Colonic mucosa (tissue), 4 donors: ENCODE results near the gene CGGBP1. TPM values are rescaled to one million over a fixed set of nuclear protein-coding genes. Genes with fewer than 3 reads are reported as not detected.

ENCODE experiments used
- DNase-seq: peaks from one replicate; pipeline ENCODE4 v3.0.0-alpha.2; 2020
- H3K27ac ChIP-seq: fragments of 200-600 bp; one replicate; pipeline ENCODE4 v1.8.0; 2021
- H3K27me3 ChIP-seq: fragments of 200-600 bp; one replicate; pipeline ENCODE4 v1.8.0; 2021
- H3K36me3 ChIP-seq: fragments of 200-600 bp; one replicate; pipeline ENCODE4 v1.8.0; 2021
- H3K4me1 ChIP-seq: fragments of 200-600 bp; one replicate; pipeline ENCODE4 v1.8.0; 2021; ENCODE audit warnings: mild to moderate bottlenecking
- H3K4me3 ChIP-seq: fragments of 200-600 bp; one replicate; pipeline ENCODE4 v1.8.0; 2021
- H3K9ac ChIP-seq, 2 donors: one replicate each; pipeline ENCODE4 v1.7.0; 2013; ENCODE audit warnings: control low read depth in 2 of 2, low read depth in 2 of 2, low read length in 2 of 2
- H3K9me3 ChIP-seq: fragments of 200-600 bp; one replicate; pipeline ENCODE4 v1.8.0; 2021
- CTCF ChIP-seq: fragments of 200-600 bp; IDR thresholded peaks from one replicate; pipeline ENCODE4 v1.8.0; 2022; ENCODE audit warnings: antibody characterized with exemption, mild to moderate bottlenecking
- intact Hi-C: fragments of 100-400 bp; cut with DNase I; formaldehyde crosslinking; loops from one replicate; pipeline ENCODE4 v1.14.1; 2022
- total RNA-seq, 2 donors: library from RNA; stranded (reverse); fragmentation: NEBNext Ultra II Directional in 1 of 2; extraction: Animal tissue kit (Norgen Biotek cat#: 25700) in 1 of 2; gene quantifications; one replicate each; pipeline ENCODE4 v1.2.1, GENCODE V29; 2021
- donor health status: healthy.
- donor health status: DM: no; HTN: no; CAD: no.
- donor health status: DM: no; HTN: no; CAD: no.

CGGBP1 gene
- total RNA-seq, 2 donors from 2014 or later, result 48.6 to 57.7 TPM

GRCh38 chr3:88075072-88075471 is 16.3 kb upstream of the CGGBP1 start:
- H3K27me3 ChIP-seq, result no peaks in the 10 kb centered on the region
- H3K9ac ChIP-seq, result no peak overlapping the region
- no peaks in the 10 kb centered on the region for H3K9me3 ChIP-seq
- DNase-seq, result no peak
- H3K36me3 ChIP-seq, result no peaks in the 10 kb centered on the region
- H3K4me1 ChIP-seq, result peaks cover 3% of the 10 kb centered on the region
- intact Hi-C loops, result no loop called here
- H3K27ac ChIP-seq, result no peak overlapping the region
- no peak for TF ChIP-seq CTCF
- no peak overlapping the region for H3K4me3 ChIP-seq

GRCh38 chr3:88061746-88062145 is 2.9 kb upstream of the CGGBP1 start:
- no peak overlapping the region for H3K27ac ChIP-seq
- no peak for DNase-seq
- H3K4me1 ChIP-seq, result peaks cover 4% of the 10 kb centered on the region
- intact Hi-C loops, result loop anchor here (5.0 kb wide), 1 partner anchor 86 kb away; the partner anchor contains the start of gene C3orf38
- H3K4me3 ChIP-seq, result no peak overlapping the region
- no peaks in the 10 kb centered on the region for H3K27me3 ChIP-seq
- no peaks in the 10 kb centered on the region for H3K9me3 ChIP-seq
- H3K36me3 ChIP-seq, result no peaks in the 10 kb centered on the region
- no peak for TF ChIP-seq CTCF
- H3K9ac ChIP-seq, result no peak overlapping the region

- Histone ChIP-seq H3K9ac (peak overlapping the region; percentile 76 to 81), H3K36me3 (no peaks in the 10 kb centered on the region), H3K27me3 (no peaks in the 10 kb centered on the region), H3K4me1 (peaks cover 4% of the 10 kb centered on the region), H3K9me3 (no peaks in the 10 kb centered on the region), H3K4me3 (peak overlapping the region; percentile 87), H3K27ac (peak overlapping the region; percentile 96)
- no peak for TF ChIP-seq CTCF
- intact Hi-C loops, result loop anchor here (5.0 kb wide), 1 partner anchor 88 kb away; the partner anchor contains the start of gene C3orf38
- peak; percentile 47 for DNase-seq
These were observed 770 bp upstream of the CGGBP1 start for GRCh38 chr3:88059380-88060170.

- TF ChIP-seq CTCF, result no peak
- intact Hi-C loops, result no loop called here
- Histone ChIP-seq H3K36me3 (no peaks in the 10 kb centered on the region), H3K4me1 (peaks cover 4% of the 10 kb centered on the region), H3K9me3 (no peaks in the 10 kb centered on the region), H3K9ac (peak overlapping the region; percentile 67 to 73), H3K4me3 (peak overlapping the region; percentile 87), H3K27ac (peak overlapping the region; percentile 96), H3K27me3 (no peaks in the 10 kb centered on the region)
- DNase-seq, result no peak
These were observed 562 bp downstream of the CGGBP1 start for GRCh38 chr3:88058306-88058580.

GRCh38 chr3:88057630-88058305 is 1.0 kb downstream of the CGGBP1 start:
- Histone ChIP-seq H3K27me3 (no peaks in the 10 kb centered on the region), H3K27ac (peak overlapping the region; percentile 96), H3K4me3 (peak overlapping the region; percentile 87), H3K36me3 (no peaks in the 10 kb centered on the region), H3K9ac (peak overlapping the region; percentile 67 to 73), H3K4me1 (peaks cover 4% of the 10 kb centered on the region), H3K9me3 (no peaks in the 10 kb centered on the region)
- intact Hi-C loops, result no loop called here
- no peak for DNase-seq
- no peak for TF ChIP-seq CTCF
